ENCODE results near the gene MAP2K5. TPM values are rescaled to one million over a fixed set of nuclear protein-coding genes. Genes with fewer than 3 reads are reported as not detected.

MAP2K5 gene
- total RNA-seq, 4 donors from 2014 or later, result 8.0 to 14.0 (median 9.1) TPM

- DNase-seq (ENCODE audit: low spot score in 2 of 2), result no peak
- 89 to 92% methylated on average over 2 of the region's 2 CpGs for WGBS, 2 donors
- H3K4me3 ChIP-seq (ENCODE audit: low read depth, poor library complexity, severe bottlenecking), result no peak overlapping the region
- TF ChIP-seq POLR2A (IDR thresholded peaks at IDR 0.05), result no peak
- no peak for TF ChIP-seq CTCF (IDR thresholded peaks at IDR 0.05)
- intact Hi-C loops (cut with DNase I; ENCODE audit: low total_unique reads), result no loop called here
Measured at GRCh38 chr15:67715170-67715569, 172.7 kb downstream of the MAP2K5 start.

GRCh38 chr15:67716171-67716570, 173.7 kb downstream of the MAP2K5 start:
- no peak for DNase-seq (ENCODE audit: low spot score in 2 of 2)
- TF ChIP-seq CTCF (IDR thresholded peaks at IDR 0.05) (no peak), POLR2A (IDR thresholded peaks at IDR 0.05) (no peak)
- H3K4me3 ChIP-seq (ENCODE audit: low read depth, poor library complexity, severe bottlenecking), result no peak overlapping the region
- intact Hi-C loops (cut with DNase I; ENCODE audit: low total_unique reads), result no loop called here
- WGBS, 2 donors, result 93 to 94% methylated on average over 4 of the region's 4 CpGs

DNA sequence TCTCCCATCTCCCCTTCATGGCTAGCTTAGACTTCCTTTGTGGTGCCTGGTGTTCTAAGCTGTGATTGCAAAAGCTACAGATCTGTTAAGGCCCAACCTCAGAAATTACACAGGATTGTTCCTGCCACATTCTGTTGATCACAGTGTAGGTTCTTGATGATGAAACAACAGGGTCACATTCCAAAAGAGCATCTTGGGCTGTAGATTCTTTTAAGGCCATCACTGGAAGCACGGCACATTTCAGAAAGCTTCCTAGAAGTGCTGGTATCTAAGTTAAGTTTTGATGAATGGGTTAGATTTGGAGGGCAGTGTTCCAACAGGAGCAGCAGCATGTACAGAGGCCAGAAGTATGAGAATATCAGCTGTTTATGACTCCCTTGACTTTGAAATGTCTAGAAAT, 175.3 kb downstream of the MAP2K5 start:
- intact Hi-C loops (cut with DNase I; ENCODE audit: low total_unique reads), result no loop called here
- TF ChIP-seq CTCF (IDR thresholded peaks at IDR 0.05) (no peak), POLR2A (IDR thresholded peaks at IDR 0.05) (no peak)
- WGBS, 2 donors, result 94 to 95% methylated on average over 1 of the region's 1 CpG
- no peak overlapping the region for H3K4me3 ChIP-seq (ENCODE audit: low read depth, poor library complexity, severe bottlenecking)
- no peak for DNase-seq (ENCODE audit: low spot score in 2 of 2)

- no peak overlapping the region for H3K4me3 ChIP-seq (ENCODE audit: low read depth, poor library complexity, severe bottlenecking)
- intact Hi-C loops (cut with DNase I; ENCODE audit: low total_unique reads), result no loop called here
- 76 to 78% methylated on average over 1 of the region's 1 CpG for WGBS, 2 donors
- TF ChIP-seq POLR2A (IDR thresholded peaks at IDR 0.05), result no peak
- no peak for TF ChIP-seq CTCF (IDR thresholded peaks at IDR 0.05)
- no peak for DNase-seq (ENCODE audit: low spot score in 2 of 2)
Measured at GRCh38 chr15:67719330-67719959, 176.9 kb downstream of the MAP2K5 start.

GRCh38 chr15:67720556-67721175, 178.2 kb downstream of the MAP2K5 start:
- no peak for DNase-seq (ENCODE audit: low spot score in 2 of 2)
- intact Hi-C loops (cut with DNase I; ENCODE audit: low total_unique reads), result no loop called here
- WGBS, 2 donors, result 83 to 87% methylated on average over 8 of the region's 8 CpGs
- no peak overlapping the region for H3K4me3 ChIP-seq (ENCODE audit: low read depth, poor library complexity, severe bottlenecking)
- TF ChIP-seq CTCF (IDR thresholded peaks at IDR 0.05), result no peak
- no peak for TF ChIP-seq POLR2A (IDR thresholded peaks at IDR 0.05)
